ENCODE measurements around the gene FAM53A. TPM values are rescaled to one million over a fixed set of nuclear protein-coding genes. Genes with fewer than 3 reads are reported as not detected.

Gene FAM53A
- total RNA-seq, 1 donor from 2014 or later = 10.5 TPM

- Mint-ChIP-seq H3K4me3 (no peak overlapping the region), H3K27me3 (ENCODE audit: low read depth) (no peaks in the 10 kb centered on the region), H3K4me1 (peaks cover 3% of the 10 kb centered on the region), H3K9me3 (no peaks in the 10 kb centered on the region), H3K27ac (no peak overlapping the region), H3K36me3 (peaks cover 3% of the 10 kb centered on the region)
- no peak for TF ChIP-seq CTCF (IDR thresholded peaks at IDR 0.05; ENCODE audit: unreplicated experiment)
- no peak for DNase-seq (ENCODE audit: low spot score in 2 of 2, unreplicated experiment in 2 of 2)
These were observed 22.4 kb downstream of the FAM53A start for GRCh38 chr4:1661695-1662094.

- Mint-ChIP-seq H3K9me3 (no peaks in the 10 kb centered on the region), H3K36me3 (peaks cover 3% of the 10 kb centered on the region), H3K27ac (no peak overlapping the region), H3K27me3 (ENCODE audit: low read depth) (no peaks in the 10 kb centered on the region), H3K4me3 (no peak overlapping the region), H3K4me1 (peaks cover 3% of the 10 kb centered on the region)
- TF ChIP-seq CTCF (IDR thresholded peaks at IDR 0.05; ENCODE audit: unreplicated experiment) = no peak
- no peak for DNase-seq (ENCODE audit: low spot score in 2 of 2, unreplicated experiment in 2 of 2)
These were observed 23.0 kb downstream of the FAM53A start for GRCh38 chr4:1660948-1661677.

- DNase-seq (ENCODE audit: low spot score in 2 of 2, unreplicated experiment in 2 of 2) = no peak
- no peaks in the 10 kb centered on the region for H3K9me3 Mint-ChIP-seq
- peaks cover 3% of the 10 kb centered on the region for H3K4me1 Mint-ChIP-seq
- H3K4me3 Mint-ChIP-seq = no peak overlapping the region
- no peak for TF ChIP-seq CTCF (IDR thresholded peaks at IDR 0.05; ENCODE audit: unreplicated experiment)
- no peaks in the 10 kb centered on the region for H3K27me3 Mint-ChIP-seq (ENCODE audit: low read depth)
- peaks cover 3% of the 10 kb centered on the region for H3K36me3 Mint-ChIP-seq
- H3K27ac Mint-ChIP-seq = no peak overlapping the region
These were observed 24.7 kb downstream of the FAM53A start for GRCh38 chr4:1659104-1660043.

GRCh38 chr4:1658581-1658980 lies 25.5 kb downstream of the FAM53A start:
- Mint-ChIP-seq H3K27ac (no peak overlapping the region), H3K4me1 (no peaks in the 10 kb centered on the region), H3K4me3 (no peak overlapping the region), H3K27me3 (ENCODE audit: low read depth) (no peaks in the 10 kb centered on the region), H3K36me3 (peaks cover 3% of the 10 kb centered on the region), H3K9me3 (no peaks in the 10 kb centered on the region)
- DNase-seq (ENCODE audit: low spot score in 2 of 2, unreplicated experiment in 2 of 2) = no peak
- TF ChIP-seq CTCF (IDR thresholded peaks at IDR 0.05; ENCODE audit: unreplicated experiment) = no peak

- TF ChIP-seq CTCF (IDR thresholded peaks at IDR 0.05; ENCODE audit: unreplicated experiment) = no peak
- H3K4me1 Mint-ChIP-seq = no peaks in the 10 kb centered on the region
These were observed 26.0 kb downstream of the FAM53A start for GRCh38 chr4:1658146-1658545.

More at GRCh38 chr4:1658146-1658545, 26.0 kb downstream of the FAM53A start:
- no peak for DNase-seq (ENCODE audit: low spot score in 2 of 2, unreplicated experiment in 2 of 2)
- Mint-ChIP-seq H3K27me3 (ENCODE audit: low read depth) (no peaks in the 10 kb centered on the region), H3K9me3 (no peaks in the 10 kb centered on the region), H3K36me3 (peaks cover 1% of the 10 kb centered on the region), H3K27ac (no peak overlapping the region), H3K4me3 (no peak overlapping the region)

Measured in mesothelial cell of epicardium (in vitro differentiated cells).